GM15510 (cell line): ENCODE results near the gene VKORC1.
A peak's percentile ranks its signal among the peaks of the same experiment; 100 is the strongest.

Experiments
- POLR2A ChIP-seq: IDR thresholded peaks from 3 replicates; pipeline ENCODE4 v1.6.1; 2011; ENCODE audit warnings: borderline replicate concordance; ENCODE audit not compliant: insufficient read length; ENCODE audit errors: extremely low read depth

The VKORC1 gene

GRCh38 chr16:31132303-31132979, 37.8 kb upstream of the VKORC1 start:
- TF ChIP-seq POLR2A = no peak

- no peak for TF ChIP-seq POLR2A
Observed at GRCh38 chr16:31131841-31132271, 37.3 kb upstream of the VKORC1 start.

- no peak for TF ChIP-seq POLR2A
Observed at GRCh38 chr16:31131416-31131815, 36.8 kb upstream of the VKORC1 start.

GRCh38 chr16:31130899-31131298, 36.3 kb upstream of the VKORC1 start:
- no peak for TF ChIP-seq POLR2A

GRCh38 chr16:31130336-31130891, 35.8 kb upstream of the VKORC1 start:
- TF ChIP-seq POLR2A = no peak

GRCh38 chr16:31129568-31130335, 35.2 kb upstream of the VKORC1 start:
- TF ChIP-seq POLR2A = no peak

GRCh38 chr16:31128711-31129567, 34.3 kb upstream of the VKORC1 start:
- no peak for TF ChIP-seq POLR2A

- TF ChIP-seq POLR2A = no peak
Observed at GRCh38 chr16:31127182-31127581, 32.6 kb upstream of the VKORC1 start.

GRCh38 chr16:31125844-31126243, 31.2 kb upstream of the VKORC1 start:
- TF ChIP-seq POLR2A = no peak

- no peak for TF ChIP-seq POLR2A
Observed at GRCh38 chr16:31120129-31120528, 25.5 kb upstream of the VKORC1 start.

- TF ChIP-seq POLR2A = no peak
Observed at GRCh38 chr16:31118223-31119155, 23.9 kb upstream of the VKORC1 start.

GRCh38 chr16:31117384-31118222, 23.0 kb upstream of the VKORC1 start, which contains the start of gene KAT8:
Gene KAT8 (plus strand): TSS chr16:31117664. CDS start chr16:31117682, 18 bp downstream.
- peak; percentile 88 for TF ChIP-seq POLR2A

- no peak for TF ChIP-seq POLR2A
Observed at GRCh38 chr16:31114468-31114867, 19.9 kb upstream of the VKORC1 start.
